ENCODE results near the gene SLC10A7. TPM values are rescaled to one million over a fixed set of nuclear protein-coding genes. Genes with fewer than 3 reads are reported as not detected.
A peak's percentile ranks its signal among the peaks of the same experiment; 100 is the strongest.

The SLC10A7 gene
- total RNA-seq, 4 donors from 2014 or later = 7.4 to 34.5 (median 17.1) TPM

- H3K36me3 ChIP-seq = no peaks in the 10 kb centered on the region
- H3K27ac ChIP-seq = no peak overlapping the region
- TF ChIP-seq POLR2A (IDR thresholded peaks at IDR 0.05) (no peak), CTCF (IDR thresholded peaks at IDR 0.05) (no peak)
- H3K4me3 ChIP-seq = no peak overlapping the region
- H3K4me1 ChIP-seq = no peaks in the 10 kb centered on the region
- DNase-seq = no peak
- H3K9me3 ChIP-seq = no peaks in the 10 kb centered on the region
- intact Hi-C loops (cut with DNase I; ENCODE audit: low total_unique reads) = no loop called here
- H3K27me3 ChIP-seq = no peaks in the 10 kb centered on the region
Observed at GRCh38 chr4:146379744-146380143, 142.0 kb downstream of the SLC10A7 start.

GRCh38 chr4:146371812-146372211, 149.9 kb downstream of the SLC10A7 start:
- peaks cover 0 to 7% of the 10 kb centered on the region in 2 donors for H3K4me1 ChIP-seq
- H3K36me3 ChIP-seq = no peaks in the 10 kb centered on the region
- no peaks in the 10 kb centered on the region for H3K9me3 ChIP-seq
- H3K4me3 ChIP-seq = no peak overlapping the region
- no peak overlapping the region for H3K27ac ChIP-seq
- TF ChIP-seq POLR2A (IDR thresholded peaks at IDR 0.05) = no peak
- TF ChIP-seq CTCF (IDR thresholded peaks at IDR 0.05) = no peak
- intact Hi-C loops (cut with DNase I; ENCODE audit: low total_unique reads) = no loop called here
- DNase-seq = no peak
- no peaks in the 10 kb centered on the region for H3K27me3 ChIP-seq

- intact Hi-C loops (cut with DNase I; ENCODE audit: low total_unique reads) = no loop called here
- no peak for DNase-seq
- peaks cover 0 to 7% of the 10 kb centered on the region in 2 donors for H3K4me1 ChIP-seq
- no peaks in the 10 kb centered on the region for H3K27me3 ChIP-seq
- H3K36me3 ChIP-seq = no peaks in the 10 kb centered on the region
- no peak overlapping the region for H3K4me3 ChIP-seq
- no peak overlapping the region for H3K27ac ChIP-seq
- no peak for TF ChIP-seq CTCF (IDR thresholded peaks at IDR 0.05)
- TF ChIP-seq POLR2A (IDR thresholded peaks at IDR 0.05) = no peak
- no peaks in the 10 kb centered on the region for H3K9me3 ChIP-seq
Observed at GRCh38 chr4:146370841-146371240, 150.9 kb downstream of the SLC10A7 start.

- no peak overlapping the region for H3K4me3 ChIP-seq
- intact Hi-C loops (cut with DNase I; ENCODE audit: low total_unique reads) = no loop called here
- TF ChIP-seq CTCF (IDR thresholded peaks at IDR 0.05) (no peak), POLR2A (IDR thresholded peaks at IDR 0.05) (no peak)
- H3K27ac ChIP-seq = no peak overlapping the region
- H3K9me3 ChIP-seq = no peaks in the 10 kb centered on the region
- no peaks in the 10 kb centered on the region for H3K27me3 ChIP-seq
- H3K4me1 ChIP-seq = peaks cover 0 to 7% of the 10 kb centered on the region in 2 donors
- H3K36me3 ChIP-seq = no peaks in the 10 kb centered on the region
- DNase-seq = no peak
Observed at GRCh38 chr4:146369446-146369845, 152.3 kb downstream of the SLC10A7 start.

- peaks cover 0 to 7% of the 10 kb centered on the region in 2 donors for H3K4me1 ChIP-seq
- no peaks in the 10 kb centered on the region for H3K27me3 ChIP-seq
- intact Hi-C loops (cut with DNase I; ENCODE audit: low total_unique reads) = no loop called here
- H3K27ac ChIP-seq = peak overlapping the region in 1 of 2 donors; percentile 26
- no peaks in the 10 kb centered on the region for H3K9me3 ChIP-seq
- no peak for DNase-seq
- H3K36me3 ChIP-seq = no peaks in the 10 kb centered on the region
- TF ChIP-seq CTCF (IDR thresholded peaks at IDR 0.05) = no peak
- TF ChIP-seq POLR2A (IDR thresholded peaks at IDR 0.05) = no peak
- H3K4me3 ChIP-seq = no peak overlapping the region
Observed at GRCh38 chr4:146368209-146368608, 153.5 kb downstream of the SLC10A7 start.

All from uterus (tissue), 4 donors.